SIG-M5 (cell line): ENCODE results near the gene NCOA5.
"Not testable (repeated sequence)": the region's sequence is repeated elsewhere in the genome, so short reads cannot be mapped to it uniquely, and the experiment has no call there.

Experiments
- DNase-seq: peaks from one replicate; lab custom pipeline; 2025; lab: John Stamatoyannopoulos, UW

The NCOA5 gene

GRCh38 chr20:46091622-46092535 lies 2.1 kb upstream of the NCOA5 start:
- DNase-seq, result not testable (repeated sequence)

GRCh38 chr20:46089167-46089416 lies 670 bp downstream of the NCOA5 start:
- no peak for DNase-seq

- no peak for DNase-seq
Observed at GRCh38 chr20:46088409-46089166, 1.2 kb downstream of the NCOA5 start.

GRCh38 chr20:46087161-46087560 lies 2.6 kb downstream of the NCOA5 start:
- no peak for DNase-seq

GRCh38 chr20:46085179-46085851 lies 4.4 kb downstream of the NCOA5 start:
- no peak for DNase-seq

GRCh38 chr20:46084805-46085178 lies 5.0 kb downstream of the NCOA5 start:
- DNase-seq, result no peak

GRCh38 chr20:46083531-46084061 lies 6.2 kb downstream of the NCOA5 start:
- no peak for DNase-seq

GRCh38 chr20:46083101-46083500 lies 6.7 kb downstream of the NCOA5 start:
- DNase-seq, result no peak

- no peak for DNase-seq
Observed at GRCh38 chr20:46081074-46081473, 8.7 kb downstream of the NCOA5 start.

- no peak for DNase-seq
Observed at GRCh38 chr20:46078954-46079353, 10.8 kb downstream of the NCOA5 start.

GRCh38 chr20:46077642-46078305 lies 12.0 kb downstream of the NCOA5 start:
- DNase-seq, result no peak

GRCh38 chr20:46076806-46077205 lies 13.0 kb downstream of the NCOA5 start:
- DNase-seq, result no peak

- no peak for DNase-seq
Observed at GRCh38 chr20:46074006-46074405, 15.8 kb downstream of the NCOA5 start.

GRCh38 chr20:46073443-46073842 lies 16.3 kb downstream of the NCOA5 start:
- no peak for DNase-seq

- no peak for DNase-seq
Observed at GRCh38 chr20:46073024-46073423, 16.7 kb downstream of the NCOA5 start.

- DNase-seq, result no peak
Observed at GRCh38 chr20:46071573-46071972, 18.2 kb downstream of the NCOA5 start.

- no peak for DNase-seq
Observed at GRCh38 chr20:46070215-46070900, 19.4 kb downstream of the NCOA5 start.

- DNase-seq, result no peak
Observed at GRCh38 chr20:46065691-46066090, 24.1 kb downstream of the NCOA5 start.

- no peak for DNase-seq
Observed at GRCh38 chr20:46065006-46065405, 24.8 kb downstream of the NCOA5 start.

- DNase-seq, result no peak
Observed at GRCh38 chr20:46063652-46064054, 26.1 kb downstream of the NCOA5 start.

- no peak for DNase-seq
Observed at GRCh38 chr20:46063151-46063550, 26.6 kb downstream of the NCOA5 start.

GRCh38 chr20:46062621-46063020 lies 27.1 kb downstream of the NCOA5 start:
- DNase-seq, result no peak
